Putamen (tissue), 1 donor: ENCODE measurements around the gene SPCS1.
"Not testable (repeated sequence)": the region's sequence is repeated elsewhere in the genome, so short reads cannot be mapped to it uniquely, and the experiment has no call there.

Experiments used
- DNase-seq: peaks from one replicate; pipeline ENCODE4 v3.0.0-alpha.2; 2016; ENCODE audit warnings: low spot score

SPCS1 gene

DNA sequence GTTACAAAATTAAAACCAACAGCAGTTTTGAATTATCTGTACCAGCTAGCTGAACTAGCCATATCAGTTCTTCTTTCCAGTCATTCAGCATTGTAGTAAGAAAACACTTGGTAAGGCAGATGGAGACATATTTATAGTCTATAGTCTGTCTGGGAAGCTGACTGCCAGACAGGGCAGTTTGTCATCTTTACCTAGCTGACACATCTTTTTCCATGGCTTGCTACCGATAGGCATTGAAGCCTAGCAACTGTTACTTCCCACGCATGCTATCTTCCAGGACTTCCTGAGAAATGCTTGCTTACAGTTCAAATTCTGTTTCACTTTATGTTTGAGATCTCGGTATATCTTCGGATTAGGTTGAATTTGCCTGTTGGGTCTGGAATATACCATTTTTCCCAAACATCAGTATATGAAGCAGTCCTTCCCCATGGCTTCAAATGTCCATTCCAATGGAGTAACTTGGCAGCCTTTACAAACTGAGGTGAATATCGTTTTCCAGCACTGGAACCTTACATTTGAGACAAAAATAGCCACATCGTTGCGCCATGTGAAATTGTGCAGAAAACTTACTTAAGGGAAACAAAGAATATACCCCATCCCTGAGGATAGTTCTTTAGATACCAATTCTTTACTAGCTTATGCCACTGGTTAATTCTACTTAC, 11.2 kb upstream of the SPCS1 start:
- no peak for DNase-seq

DNA sequence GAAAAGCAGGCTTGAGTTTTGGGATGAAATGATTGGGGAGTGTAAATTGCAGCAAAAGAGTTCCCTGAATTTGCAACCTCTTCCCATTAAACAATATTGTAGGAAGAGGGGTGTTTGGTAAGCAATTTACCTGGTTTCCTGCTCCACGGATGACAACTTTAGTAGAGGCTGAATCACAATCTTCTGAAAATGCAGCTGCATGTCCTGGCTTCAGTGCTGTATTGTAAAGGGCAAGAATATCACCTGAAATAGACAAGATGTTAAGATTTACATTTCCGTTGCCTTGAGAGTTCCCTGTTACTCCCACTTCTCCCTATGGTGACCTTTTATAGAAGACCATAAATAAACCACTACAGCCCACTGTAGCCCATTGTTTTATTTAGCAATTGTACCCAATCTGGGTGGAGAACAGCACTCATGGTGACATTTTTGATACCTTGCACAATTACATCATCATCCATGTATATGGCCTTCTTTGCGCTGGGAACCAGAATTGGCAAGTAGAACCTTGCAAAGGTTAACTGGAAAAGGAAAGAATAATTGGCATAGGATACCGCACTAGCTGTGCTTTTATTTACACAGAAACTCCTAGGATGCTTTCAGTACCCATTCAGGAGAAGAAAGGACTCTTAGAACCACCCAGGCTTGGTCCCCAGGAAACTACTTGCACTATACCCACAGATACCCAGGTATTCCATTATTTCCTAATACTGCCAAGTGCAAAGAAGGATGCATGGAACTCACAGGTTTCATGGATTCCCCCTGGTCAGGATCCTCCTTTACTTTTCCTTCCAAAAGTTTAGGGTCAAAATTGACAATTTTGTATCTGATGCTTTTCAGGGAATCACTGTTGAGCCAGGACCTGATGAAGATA, 9.9 kb upstream of the SPCS1 start:
- DNase-seq = no peak

DNA sequence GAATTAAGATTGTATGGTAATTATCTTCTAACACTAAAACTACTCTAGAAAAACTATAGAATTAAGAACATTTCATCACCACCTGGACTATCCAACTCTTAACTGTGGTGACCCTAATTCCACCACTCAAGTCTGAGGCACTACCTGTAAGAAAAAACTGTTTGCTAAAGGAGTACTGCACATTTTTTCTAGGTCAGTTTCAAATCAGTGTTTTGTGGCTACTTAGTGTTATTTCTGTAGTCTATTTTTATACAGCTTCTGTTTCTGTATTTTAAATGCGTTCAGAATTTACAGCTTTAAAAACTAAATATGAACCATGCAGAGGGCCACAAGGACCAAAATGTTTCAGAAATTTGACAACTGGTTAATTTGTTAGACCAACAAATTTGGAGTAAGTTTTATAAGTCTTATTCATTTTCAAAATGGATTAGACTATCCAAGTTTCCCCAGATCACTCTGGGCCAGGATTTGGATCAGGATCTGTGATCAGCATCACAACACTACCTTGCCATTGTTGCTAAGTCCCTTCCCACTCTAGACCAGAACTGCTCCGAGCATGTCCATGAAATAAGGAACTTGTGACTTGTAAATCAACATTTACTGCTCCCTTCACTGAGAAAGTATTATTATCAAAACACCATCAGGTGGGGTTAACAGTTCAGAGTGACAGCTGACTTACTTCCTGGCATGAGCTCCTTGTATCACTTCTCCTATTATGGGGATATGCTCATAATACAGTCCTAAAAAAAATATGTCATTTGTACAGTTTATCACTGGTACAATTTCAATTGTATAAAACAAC, 8.9 kb upstream of the SPCS1 start:
- DNase-seq = no peak

DNA sequence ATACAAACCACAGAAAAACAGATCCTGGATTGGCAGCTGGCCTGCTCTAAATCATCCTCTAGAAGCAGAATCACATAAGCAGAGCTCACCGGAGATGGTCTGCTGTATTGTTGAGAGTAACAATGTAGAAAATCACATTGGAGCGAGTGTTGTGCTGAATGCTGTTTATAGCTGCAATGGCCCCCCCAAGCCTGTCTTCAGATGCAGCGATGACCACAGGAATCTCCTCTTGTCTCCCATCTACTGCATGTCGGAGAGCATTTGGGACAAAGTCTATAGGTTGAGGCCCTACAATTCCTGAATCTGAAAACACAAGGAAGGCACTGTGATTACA, 8.3 kb upstream of the SPCS1 start:
- no peak for DNase-seq

DNA sequence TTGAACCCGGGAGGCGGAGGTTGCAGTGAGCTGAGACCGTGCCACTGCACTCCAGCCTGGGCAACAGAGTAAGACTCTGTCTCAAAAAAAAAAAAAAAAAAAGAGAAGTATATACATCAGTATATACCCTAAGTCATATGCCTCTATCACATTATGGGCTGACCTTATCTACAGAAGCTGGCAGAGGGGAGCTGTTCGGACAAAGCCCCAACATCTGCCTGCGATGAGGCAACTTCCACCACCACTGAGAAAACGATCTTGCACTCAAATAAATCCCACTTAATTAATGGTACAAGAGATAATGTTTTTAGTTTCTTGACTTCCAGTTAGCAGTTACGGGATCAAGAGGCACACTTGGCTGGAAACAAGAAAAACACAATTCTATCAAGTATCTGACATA, 2.6 kb upstream of the SPCS1 start:
- no peak for DNase-seq

DNA sequence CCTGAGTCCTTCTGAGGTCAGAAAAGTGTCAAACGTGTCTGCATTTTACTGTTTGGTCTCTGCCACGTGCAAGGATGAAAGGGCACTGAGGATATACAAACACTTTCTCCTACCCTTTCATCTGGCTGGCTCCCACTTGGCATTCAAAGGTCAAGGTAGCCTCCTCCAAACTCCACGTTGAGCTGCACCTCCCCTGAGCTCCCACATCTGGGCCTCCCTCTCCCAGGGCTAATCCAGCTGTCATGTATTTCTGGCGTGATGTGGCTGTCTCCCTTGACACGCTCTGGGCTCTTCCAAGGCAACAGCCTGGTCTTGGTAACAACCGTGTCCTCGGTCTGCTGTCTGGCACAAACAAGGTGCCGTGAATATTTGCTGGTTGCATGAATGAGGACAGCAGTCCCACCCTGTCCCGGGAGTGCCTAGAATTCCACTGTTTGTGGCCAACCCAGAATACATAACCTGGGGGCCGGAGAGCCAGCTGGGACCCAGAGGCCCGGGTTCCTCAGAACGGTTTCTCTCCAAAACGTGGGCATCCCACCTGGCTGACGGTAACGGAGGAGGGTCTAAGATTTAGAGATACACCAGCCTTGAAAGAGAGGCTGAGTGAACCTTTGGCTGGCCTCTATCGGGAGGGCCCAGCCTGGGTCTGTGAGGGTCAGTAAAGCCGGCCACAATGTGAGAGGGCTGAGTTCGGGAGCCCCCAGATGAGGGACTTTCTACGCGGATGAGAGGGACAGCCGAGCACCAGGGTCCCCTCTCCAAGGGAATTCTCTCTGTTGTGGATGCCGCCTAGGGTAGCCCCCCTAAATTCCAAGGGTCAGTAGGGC, 1.1 kb upstream of the SPCS1 start:
- no peak for DNase-seq

DNA sequence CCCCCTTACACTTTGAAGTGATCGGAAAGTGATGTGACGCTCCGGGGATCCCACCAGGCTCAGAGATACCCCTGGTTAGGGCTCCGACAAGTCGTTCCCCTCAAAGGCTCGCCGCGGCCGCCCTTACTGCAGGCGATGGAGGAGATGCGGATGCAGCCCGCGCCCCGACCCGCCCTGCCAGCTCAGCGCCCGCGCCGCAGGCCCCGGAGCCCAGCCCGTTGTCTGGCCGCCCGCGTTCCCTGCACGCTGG, 543 bp upstream of the SPCS1 start:
- DNase-seq = no peak

DNA sequence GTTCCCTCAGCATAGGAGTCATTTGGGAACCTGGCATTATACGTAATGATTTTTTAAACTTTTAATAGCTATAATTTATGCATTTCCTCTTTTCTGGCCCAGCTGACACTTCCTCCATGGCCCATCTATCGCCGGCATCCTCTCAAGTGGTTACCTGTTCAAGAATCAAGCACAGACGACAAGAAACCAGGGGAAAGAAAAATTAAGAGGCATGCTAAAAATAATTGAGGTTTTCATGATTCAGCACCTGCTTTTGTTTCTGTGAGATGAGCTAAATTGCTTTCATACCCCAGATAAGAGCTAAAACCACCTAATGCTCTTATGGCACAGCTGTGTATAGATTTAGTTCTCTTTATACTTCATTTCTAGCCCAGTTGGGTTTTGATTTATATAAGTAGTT, 1.7 kb downstream of the SPCS1 start:
- no peak for DNase-seq

DNA sequence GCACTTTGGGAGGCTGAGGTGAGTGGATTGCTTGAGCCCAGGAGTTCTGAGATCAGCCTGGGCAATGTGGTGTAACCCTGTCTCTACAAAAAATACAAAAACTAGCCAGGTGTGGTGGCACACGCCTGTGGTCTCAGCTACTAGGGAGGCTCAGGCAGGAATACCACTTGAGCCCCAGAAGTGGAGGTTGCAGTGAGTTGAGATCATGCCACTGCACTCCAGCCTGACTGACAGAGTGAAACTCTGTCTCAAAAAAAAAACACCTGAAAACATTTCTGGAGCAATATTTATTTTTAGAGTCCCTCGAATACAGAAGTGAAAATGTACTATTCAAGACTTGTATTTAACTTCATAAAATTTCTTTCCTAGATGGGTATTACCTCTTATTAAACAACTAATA, 4.6 kb downstream of the SPCS1 start:
- no peak for DNase-seq

DNA sequence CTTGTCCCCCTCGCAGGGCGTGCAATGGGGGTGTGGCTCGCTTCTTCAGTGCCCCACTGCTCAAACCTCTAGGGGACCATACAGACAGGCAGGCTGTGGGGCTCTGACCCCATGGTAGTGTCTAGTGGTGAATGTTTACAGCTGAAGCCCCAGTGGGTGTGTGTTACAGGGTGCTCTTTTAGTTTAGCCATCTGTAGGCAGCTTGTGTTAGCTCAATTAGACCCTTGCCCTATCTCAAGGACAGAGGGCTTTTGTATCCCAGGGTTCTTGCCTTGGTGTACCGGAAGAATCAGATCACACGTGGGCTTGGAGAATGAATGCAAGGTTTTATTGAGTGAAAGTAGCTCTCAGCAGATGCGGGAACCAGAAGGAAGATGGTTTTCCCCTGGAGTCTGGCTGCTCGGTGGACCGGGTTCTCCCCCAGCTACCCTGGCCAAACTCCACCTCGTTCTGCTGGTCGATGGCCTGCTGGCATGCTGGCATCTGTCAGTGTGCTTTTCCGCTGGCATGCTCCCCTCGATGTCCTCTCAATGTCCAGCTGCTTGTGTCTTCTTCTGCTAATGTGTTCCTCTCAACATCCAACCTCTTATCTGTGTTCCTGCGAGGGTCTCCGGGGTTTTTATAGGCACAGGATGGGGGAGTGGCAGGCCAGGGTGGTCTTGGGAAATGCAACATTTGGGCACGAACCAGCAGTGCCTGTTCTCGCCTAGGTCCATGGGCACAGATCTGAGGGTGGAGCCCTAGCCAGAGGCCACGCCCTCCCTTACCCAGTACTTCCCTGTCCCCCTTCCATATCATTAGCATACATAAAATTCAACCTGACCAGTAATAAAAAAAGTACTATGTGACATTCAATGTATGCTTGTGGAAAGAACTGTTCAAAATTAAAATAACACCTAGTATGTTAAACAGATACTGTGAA, 6.6 kb downstream of the SPCS1 start:
- no peak for DNase-seq

DNA sequence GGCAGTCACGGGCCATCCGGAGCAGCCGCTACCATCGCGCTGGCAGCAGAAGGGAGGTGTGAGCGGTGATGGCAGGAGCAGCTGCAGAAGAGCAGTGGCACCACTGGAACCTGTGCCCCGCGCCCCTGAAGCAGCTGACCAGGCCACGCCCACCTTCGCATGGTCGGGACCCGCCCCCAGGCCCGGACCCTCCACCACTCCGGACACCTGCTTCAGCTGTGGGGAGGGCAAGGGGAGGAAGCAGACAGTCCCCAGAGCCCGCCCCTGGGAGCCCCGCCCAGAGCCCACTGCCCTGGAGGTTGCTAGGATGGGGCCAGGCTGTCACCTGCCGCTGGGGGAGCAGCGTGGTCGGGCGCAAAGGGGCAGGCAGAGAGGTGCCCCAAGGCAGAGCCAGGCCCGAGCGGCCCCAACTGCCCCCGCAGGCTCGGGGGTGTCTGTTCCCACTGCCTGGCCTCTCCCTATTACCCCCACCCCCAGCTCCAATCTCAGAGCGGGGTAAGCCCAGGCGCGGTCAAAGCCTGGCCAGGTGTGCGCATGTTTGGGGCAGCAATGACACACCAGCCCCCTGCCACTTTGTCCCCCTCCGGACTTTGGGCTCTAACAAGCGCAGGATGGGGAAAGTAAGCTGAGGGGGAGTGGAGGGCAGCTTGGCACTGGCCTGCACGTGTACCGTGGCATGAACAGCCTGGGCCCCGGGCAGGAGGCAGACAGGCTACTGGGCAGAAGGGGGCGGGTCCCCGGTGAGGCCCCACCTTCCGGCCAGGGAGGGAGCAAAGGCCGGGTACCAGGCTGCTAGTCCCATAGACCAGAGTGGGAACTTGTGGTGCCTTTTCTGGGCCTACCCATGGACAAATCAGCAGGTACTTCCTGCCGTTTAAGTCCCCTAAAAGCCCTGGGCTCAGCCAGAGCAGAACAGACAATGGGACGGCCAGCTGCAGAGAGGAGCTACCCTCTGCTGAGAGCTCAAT, 8.7 kb downstream of the SPCS1 start:
- no peak for DNase-seq

DNA sequence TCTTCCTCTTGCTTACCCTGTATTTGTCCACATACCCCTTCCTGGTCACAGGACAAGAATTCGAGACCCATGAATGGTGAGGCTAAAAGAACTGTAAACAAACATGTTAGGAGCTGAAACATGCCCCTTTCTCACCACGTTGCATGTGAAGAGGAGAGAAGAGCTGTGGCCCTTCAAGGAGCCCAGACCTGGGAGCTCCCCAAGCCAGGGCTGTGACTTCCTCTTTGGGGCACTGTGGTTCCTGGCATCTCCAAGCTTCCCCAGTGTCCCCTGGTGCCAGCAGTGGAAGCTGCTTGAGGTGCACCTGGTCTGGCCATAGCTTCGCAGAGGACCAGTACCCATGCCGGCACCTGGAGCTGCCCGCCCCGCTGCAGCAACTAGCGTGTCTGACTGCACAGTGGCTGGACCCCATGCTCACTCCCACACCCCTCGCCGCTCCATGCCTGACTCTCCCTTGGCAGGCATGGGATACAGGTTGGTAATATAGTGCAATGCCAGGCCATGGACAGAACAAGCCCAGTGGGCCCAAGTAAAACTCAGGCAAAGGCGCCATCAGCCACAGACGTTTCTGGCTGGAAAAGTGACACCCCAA, 9.9 kb downstream of the SPCS1 start:
- no peak for DNase-seq

DNA sequence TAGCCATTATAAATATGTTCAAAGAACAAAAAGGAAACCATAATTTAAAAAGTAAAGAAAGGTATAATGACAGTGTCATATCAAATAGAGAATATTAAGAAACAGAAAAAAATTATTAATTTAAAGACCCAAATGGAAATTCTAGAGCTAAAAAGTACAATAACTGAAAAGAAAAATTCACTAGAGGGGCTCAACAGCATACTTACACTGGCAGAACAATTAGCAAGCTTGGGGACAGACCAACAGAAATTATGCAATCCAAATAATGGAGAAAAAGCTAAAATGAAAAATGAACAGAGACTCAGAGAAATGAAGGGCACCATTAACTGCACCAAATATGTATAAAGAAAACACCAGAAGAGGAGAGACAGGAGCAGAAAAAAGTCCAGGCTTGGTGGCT, 13.7 kb downstream of the SPCS1 start:
- DNase-seq = no peak

DNA sequence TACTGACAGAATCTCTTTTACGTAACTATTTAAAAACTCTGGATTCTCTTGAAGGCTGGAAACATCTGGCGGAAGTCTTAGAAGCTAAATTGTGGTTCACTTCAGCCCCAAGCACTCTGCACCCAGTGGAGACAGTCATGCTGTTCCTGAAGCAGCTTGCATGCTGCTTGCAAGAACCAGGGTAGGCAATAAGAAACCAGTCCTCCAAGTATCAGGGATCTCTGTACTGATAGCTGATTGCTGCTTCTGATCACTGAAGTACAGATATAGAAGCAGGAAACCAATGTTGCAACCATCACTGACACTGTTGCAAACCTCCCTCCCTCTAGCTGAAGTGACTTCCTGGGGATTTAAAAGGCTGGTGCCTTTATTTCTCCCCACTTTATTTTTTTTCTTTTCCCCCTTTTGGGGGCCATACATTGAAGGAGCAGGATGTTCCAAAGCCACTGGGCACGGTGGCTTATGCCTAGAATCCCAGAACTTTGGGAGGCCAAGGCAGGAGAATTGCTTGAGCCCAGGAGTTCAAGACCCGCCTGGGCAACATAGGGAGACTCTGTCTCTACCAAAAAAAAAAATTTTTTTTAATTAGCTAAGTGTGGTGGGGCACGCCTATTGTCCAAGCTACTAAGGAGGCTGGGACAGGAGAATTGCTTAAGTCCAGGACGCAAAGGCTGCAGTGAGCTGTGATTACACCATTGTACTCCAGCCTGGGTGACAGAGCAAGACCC, 15.3 kb downstream of the SPCS1 start:
- peak; percentile 31 for DNase-seq

DNA sequence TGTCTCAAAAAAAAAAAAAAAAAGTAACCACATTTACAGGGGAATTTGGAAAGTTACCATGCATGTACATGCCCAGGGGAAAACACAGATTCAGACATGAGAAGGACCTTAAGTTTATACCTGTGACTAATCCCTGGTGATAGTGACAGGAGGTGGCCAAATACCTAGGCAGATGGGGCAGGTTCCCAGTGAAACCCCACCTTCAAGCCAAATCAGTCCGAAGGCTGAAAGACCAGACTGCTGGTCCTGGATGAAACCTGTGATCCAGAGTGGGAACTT, 15.8 kb downstream of the SPCS1 start:
- DNase-seq = no peak

DNA sequence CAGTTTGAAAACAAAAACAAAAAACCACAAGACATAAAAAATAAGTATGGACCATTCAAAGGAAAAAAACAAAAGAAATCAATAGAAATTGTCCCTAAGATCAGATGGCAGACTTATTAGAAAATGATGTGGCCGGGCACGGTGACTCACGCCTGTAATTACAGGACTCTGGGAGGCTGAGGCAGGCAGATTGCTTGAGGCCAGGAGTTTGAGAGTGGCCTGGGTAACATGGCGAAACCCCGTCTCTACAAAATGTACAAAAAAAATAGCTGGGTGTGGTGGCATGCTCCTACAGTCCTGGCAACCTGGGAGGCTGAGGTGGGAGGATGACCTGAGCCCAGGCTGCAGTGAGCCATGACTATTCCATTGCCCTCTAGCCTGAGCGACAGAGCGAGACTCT, 16.6 kb downstream of the SPCS1 start:
- no peak for DNase-seq

DNA sequence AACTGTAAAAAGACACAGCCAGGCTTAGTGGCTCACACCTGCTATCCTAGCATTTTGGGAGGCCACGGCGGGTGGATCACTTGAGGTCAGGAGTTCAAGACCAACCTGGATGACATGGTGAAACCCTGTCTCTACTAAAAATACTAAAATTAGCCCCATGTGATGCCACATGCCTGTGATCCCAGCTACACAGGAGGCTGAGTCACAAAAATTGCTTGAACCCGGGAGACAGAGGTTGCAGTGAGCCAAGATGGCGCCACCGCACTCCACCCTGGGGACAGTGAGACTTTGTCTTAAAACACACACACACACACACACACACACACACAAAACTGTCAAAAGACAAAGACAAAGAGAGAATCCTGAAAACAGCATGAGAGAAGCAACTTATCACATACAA, 18.0 kb downstream of the SPCS1 start:
- DNase-seq = no peak

DNA sequence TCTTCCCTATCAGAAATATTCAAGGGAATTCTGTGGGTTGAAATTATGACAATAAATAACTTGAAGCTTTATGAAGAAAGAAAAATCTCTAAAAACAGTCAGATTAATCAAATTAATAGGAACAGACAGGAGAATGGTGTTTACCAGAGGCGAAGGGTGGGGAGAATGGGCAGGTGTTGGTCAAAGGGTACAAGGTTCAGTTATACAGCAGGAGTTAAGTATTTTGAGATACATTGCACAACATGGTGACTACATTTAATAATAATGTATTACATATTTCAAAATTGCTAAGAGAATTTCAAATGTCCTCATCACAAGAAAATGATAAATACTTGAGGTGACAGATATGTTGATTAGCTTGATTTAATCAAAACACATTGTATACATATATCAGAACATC, 18.6 kb downstream of the SPCS1 start:
- no peak for DNase-seq

DNA sequence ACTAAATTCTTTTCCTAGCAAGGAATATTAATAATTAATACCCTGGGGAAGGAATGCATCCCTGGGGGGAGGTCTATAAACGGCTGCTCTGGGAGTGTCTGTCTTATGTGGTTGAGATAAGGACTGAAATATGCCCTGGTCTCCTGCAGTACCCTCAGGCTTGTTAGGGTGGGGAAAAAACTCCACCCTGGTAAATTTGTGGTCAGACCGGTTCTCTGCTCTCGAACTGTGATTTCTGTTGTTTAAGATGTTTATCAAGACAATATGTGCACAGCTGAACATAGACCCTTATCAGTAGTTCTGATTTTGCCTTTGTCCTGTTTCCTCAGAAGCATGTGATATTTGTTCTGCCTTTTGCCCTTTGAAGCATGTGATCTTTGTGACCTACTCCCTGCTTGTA, 22.8 kb downstream of the SPCS1 start:
- not testable (repeated sequence) for DNase-seq
